HG02588 (cell line): ENCODE results near the gene UMODL1.

Experiments used
- ATAC-seq: cut with Tn5 transposase; IDR thresholded peaks from one replicate; pipeline ENCODE4 v1.9.1; 2021; ENCODE audit warnings: mild to moderate bottlenecking, moderate library complexity; ENCODE audit not compliant: unreplicated experiment

Gene UMODL1

DNA sequence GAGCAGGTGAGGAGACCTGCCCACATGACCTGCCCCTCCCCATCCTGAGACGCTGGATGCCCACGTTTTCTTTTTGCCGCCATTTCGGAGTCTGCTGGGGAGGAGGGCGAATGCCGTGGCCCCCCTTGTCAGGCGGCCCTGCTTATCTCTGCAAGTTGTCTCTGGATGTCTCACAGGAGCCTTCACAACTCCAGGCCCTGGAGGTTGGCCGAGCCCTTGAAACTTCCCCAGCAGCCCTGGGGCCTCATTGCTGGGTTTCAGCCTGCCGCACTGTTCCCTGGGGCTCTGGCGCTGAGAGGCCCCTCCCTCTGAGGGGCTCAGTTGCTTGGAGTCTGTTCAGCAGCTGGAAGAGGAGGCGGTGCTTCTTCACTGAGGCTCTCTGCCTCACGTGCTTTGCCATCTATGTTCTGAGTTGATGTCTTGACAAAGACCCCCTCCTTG lies 31.2 kb upstream of the UMODL1 start:
- no peak for ATAC-seq

DNA sequence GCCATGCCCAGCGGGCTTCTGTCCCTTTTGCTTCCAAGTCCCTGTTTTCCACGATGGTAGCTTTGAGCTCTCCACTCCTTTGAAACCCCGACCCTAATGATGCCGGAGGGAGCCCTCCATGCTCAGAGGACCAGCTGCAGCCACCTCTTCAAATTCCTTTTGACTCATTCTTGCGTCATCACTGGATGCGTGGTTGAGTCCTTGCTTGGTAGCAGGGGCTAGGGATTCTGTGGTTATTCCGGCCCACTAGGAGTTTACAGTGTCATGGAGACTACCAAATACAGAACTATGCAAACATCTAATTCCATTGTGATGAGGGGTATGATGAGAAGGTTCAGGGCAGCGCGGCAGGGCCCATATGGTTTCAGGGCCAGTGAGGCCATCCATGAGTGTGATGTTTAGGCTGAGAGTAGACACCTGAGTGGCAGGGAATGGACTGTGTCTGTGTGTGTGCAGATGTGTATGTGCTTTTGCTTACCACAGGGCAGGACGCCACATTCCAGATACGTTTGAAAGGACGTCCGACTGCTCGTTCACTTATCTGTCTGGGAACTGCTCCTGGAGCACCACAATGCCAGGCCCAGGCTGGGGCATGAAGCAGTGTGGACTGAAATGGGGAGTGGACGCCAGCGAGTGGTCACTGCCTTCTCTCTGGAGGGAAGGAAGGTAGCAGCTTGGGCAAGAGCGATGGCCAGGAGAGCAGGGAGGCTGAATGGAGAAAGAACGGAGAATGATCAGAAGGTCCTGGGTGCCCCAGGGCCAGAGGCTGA lies 30.5 kb upstream of the UMODL1 start:
- ATAC-seq: no peak

DNA sequence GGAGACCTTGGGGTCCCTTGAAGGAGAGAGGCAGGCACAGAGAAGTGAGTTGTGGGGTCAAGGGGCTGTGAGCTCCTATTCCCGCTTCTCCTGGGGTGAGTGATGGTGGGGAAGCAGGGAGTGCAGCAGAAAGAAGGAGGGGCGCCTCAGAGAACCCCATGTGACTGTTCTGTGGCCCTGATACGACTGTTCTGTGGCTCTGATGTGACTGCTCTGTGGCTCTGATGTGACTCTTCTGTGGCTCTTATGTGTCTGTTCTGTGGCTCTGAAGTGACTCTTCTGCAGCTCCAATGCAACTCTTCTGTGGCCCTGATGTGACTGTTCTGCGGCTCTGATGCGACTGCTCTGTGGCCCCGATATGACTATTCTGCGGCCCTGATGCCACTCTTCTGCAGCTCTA lies 29.9 kb upstream of the UMODL1 start:
- no peak for ATAC-seq

DNA sequence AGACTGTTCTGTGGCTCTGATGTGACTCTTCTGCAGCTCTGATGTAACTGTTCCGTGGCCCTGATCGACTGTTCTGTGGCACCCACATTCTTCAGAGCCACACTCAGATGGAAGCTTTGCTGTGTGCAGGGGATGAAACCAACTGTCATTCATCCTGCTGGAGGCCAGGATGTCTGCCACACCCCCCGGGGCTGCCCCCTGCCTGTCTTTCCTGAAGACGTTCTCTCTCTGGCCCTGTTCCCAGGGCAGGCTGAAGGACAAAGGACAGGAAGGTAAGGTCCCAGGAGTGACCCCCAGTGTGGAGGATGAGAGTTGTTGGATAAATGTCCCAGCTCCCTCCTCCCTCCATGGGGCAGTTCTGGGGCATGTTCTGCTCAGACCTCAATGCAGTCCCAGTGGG lies 29.4 kb upstream of the UMODL1 start:
- no peak for ATAC-seq

DNA sequence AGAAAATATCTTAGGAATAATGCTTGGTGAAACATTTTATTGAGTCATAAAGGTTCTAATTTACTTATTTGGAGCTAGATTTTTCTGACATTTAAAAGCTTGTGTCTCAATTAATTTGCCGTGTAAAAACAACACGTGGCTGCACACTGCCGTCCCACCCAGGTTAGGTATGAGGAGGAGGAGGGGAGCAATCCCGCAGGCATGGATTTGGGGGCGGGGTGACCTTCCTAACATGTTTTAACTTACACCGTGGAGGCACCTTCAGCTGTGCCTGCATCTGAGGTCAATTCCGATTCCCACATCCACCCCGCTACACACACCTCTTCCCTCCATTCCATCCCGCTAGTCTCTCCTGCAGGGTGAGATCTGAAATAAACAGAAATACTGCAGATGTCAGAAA lies 28.5 kb upstream of the UMODL1 start:
- no peak for ATAC-seq

DNA sequence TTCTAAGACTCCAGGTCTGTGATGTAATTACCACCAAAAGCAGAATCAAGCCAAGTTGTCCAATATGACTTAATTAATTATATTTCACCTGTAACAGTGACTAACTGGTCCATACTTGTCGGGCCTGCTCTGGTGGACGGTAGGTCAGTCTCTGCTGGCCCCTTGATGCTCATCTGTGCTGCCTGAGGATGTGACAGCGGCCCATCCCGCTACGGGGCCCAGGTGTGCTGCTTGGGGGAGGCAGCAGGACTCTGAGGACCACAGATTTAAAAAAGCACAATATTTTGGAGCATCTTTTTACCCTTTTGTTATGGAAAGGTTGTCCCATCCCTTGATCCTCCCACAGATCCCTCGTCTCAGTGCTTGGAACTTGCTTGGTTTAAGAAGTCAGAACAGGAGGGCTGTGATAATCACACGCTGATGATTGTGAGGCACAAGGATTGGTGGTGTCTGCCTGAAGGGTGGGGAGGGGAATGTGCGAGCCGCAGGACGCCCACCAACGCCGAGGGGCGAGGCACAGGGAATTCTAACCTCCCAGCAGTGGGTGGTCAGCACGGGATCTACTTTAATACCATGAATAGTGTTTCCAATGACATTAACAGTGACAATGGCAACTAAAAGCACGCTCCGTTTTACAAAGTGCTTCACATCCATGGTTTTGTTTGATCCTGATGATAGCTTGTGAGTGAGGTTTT lies 27.8 kb upstream of the UMODL1 start:
- no peak for ATAC-seq

DNA sequence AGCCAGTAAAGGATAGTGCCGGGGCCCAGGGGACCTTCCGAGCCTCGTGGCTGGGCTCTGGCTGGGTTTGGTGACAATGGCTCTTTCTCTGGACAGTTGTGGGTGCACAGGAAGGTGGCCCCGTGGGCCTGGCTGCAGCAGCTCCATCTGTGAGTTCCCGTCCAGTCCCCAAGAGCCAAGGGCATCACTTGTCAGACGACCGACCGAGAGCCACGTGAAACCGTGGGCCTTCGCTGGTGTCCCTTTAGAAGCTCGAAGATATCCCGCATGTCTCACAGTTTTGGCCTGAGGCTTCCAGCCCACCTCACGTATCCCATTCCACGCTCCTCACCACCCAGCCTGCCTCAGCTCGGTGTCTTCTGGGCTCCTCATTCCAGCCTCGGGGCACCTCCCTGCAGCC lies 27.2 kb upstream of the UMODL1 start:
- no peak for ATAC-seq

DNA sequence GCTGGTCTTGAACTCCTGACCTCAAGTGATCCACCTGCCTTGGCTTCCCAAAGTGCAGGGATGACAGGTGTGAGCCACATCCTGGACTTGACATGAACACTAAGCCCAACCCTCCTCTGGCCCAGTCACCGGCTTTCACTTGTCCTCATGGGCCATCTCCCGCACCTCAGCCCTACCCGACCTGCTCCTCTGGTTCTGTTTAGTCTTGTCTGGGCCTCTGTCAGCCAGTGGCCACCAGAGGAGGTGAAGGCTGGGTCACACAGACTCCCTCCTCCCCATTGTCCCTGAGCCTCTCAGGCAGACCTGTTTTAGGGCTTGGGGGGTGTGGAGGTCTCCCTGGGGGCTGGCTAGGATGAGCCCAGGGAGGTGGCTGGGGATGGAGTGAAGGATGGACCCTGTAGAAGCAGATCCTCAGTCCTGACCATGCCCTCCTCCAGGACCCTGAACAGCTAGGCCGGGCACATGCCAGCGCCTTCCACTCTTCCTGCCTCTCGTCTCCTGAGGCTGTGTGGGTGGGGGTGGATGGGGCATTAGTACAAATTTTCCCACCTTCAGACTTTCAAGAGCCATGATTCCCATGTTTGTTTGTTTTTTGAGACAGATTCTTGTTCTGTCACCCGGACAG lies 26.1 kb upstream of the UMODL1 start:
- no peak for ATAC-seq

DNA sequence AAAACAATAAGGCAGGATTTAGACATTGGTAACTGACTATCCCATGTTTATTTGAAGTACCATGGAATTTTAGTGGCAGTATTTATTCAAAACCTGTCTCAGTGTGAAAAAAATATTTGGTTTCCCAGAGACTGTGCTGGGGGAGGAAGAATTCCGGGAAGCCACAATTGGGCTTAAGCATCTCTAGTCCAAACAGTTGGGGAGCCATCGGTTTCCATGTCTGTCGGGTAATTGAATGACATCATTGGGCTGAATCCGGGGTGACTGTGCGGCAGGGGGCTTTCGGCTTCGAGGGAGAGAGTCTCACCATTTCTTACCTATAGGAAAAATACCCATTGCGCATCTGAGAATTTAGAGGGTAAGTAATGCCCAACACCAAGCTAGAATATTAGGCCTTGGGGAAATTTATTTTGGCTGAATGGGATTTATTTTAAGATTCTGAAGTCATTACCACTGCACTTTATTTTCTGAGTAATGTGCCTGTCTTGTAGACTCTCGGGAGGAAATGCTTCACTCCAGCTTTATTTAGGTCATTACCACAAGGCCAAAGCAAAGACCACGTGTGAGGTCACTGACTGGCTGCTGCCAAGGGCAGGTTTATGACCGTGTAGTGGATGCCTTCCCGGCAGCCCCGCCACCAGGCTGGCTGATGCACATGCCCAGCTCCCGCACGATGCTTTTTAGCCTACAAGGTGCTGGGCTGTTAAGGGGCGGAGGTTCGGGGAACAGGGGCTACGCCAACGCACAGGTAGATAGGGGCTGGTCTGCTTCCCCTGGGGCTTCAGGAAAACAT lies 23.1 kb upstream of the UMODL1 start:
- ATAC-seq: no peak

DNA sequence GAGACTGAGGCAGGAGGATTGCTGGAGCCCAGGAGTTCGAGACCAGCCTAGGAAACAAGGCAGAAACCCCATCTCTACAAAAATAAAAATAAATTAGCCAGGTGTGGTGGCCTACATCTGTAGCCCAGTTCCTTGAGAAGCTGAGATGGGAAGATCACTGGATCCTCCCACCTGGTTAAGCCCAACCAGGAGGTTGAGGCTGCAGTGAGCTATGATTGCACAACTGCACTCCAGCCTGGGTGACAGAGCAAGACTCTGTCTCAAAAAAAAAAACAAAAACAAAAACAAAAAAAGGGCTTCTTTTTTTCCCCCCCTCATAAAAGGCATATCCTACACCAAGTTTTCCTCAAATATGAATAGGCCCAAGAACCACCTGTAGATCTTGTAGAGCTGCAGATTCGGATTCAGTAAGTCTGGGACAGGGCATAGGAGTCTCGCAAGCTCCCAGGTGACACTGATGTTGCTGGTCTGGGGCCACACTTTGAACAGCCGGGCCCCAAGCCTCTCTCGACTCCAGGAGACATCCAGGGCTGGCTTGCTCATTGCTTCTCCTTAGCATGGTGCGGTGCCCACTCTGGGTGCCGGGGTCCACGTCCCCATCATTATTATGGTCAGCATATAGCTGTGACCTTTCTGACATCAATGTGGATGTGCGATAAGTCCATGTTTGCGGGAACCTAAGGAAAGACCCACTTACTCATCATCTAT lies 22.1 kb upstream of the UMODL1 start:
- no peak for ATAC-seq

DNA sequence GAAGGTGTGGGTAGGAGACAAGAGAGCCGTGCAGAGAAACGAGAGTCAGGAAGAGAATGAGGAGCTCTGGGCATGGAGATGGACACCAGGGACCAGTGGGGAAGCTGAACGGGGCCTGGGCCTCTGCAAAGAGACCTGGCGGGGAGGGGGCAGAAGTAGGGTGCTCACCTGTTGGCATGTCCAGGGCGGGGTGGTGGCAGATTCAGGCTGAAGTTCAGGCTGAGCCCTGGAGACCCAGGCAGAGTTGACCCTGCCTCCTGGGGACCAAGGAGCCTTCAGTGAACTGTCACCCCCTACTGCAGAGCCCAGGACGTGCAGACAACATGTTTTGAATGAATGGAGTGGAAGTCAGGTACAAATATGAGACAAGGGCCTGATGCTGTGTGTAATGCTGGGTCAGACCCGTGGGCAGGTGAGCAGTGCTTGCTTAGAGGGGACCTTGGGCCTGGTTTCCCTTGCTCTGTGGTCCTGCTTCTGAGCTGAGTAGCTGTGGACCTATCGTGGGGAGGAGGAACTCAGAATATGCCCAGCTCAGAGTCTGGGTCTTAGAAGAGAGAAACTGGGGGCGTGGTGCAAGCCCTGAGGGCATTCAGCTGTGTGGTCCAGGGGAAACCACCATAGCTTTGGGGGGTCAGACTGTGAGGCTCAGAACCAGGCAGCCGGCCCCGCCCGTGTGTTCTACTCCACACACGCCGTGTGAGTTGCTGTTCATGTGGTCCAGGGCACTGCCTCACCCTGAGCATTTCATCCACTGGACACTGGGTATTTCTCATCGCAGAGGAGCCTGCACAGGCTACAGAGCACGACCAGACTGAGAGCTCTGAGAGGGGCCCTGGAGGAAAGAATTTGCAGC lies 21.3 kb upstream of the UMODL1 start:
- no peak for ATAC-seq

DNA sequence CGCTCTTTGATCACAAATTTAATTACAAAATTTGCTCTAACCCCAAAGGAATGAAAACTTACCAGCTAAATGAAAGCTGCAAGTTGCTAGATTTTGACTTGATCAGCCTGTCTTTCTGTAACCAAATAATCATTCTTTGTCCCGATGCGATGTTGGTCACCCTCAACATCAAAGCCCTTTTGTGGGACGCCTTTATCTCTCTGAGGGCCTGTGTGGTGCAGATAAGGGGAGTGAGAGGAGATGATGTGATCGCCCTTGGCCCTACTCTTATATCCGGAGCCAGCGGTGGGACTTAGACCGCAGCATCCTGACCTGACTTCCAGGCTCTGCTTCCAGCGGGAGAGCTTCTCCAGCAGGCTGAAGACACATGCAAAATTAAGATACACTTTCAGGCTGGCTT lies 19.3 kb upstream of the UMODL1 start:
- no peak for ATAC-seq

DNA sequence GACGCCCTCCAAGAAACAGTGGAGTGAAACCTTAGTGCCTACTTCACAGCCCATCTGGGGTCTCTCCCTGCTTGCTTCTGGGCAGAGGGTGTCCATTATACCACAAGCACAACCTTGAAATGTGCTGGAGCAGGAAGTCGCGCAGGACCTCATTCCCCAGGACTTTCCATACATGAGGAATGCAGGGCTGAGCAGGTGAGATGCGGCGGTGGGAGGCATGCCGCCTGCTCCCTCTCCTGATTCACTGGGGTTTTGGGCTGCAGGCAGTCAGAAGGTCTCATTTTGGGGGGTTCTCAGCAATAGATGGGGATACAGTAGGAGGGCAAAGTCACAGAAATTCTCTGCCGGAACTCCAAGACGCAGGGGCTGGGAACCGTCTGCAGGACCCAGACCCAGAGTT lies 15.7 kb upstream of the UMODL1 start:
- ATAC-seq: no peak

DNA sequence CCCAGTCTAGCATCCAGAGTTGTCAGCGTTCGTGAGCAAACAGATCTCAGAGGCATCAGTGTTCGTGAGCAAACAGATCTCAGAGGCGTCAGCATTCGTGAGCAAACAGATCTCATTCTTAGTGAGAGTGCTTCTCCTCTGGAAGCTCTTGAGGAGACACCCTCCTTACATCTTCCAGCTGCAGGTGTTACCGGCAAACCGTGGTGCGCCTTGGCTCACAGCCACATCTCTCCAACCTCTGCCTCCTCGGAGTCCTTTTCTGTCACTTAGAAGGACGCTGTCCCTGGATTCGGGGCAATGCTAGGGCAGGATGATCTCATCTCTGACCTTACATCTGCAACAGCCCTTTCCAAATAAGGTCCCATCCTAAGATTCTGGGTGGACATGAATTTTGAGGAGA lies 14.6 kb upstream of the UMODL1 start:
- no peak for ATAC-seq

DNA sequence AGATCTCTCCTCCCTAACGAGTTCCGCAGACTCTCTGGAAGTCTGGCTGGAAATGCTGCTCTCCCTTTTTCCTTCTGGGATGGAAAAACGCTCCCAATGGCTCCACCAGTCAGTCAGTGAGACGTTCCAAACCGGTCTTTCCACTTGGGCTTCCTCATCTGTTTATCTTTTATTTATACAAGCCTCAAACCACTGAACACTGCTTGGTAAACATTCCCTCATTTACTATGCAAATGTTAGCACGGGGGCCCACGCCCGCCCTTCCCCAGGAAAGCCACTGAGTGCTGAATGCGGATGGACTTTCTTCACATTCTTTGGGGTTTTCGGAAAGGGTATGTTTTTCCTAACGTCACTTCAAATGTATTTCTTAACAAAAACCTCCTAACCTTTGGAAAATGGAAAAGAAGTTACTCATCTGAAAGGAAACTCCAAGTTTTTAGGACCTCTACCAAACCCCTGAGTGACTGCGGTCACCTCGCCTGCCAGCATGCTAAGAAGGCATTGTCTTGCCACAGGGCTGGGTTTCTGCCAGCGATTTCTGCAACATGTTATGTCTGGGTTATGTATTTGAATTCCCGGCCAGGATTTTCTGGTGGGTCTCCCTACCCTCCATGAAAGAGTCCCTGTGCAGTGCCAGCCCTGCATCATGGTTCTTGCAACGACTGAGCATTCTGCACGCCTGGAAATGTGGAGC lies 14.0 kb upstream of the UMODL1 start:
- no peak for ATAC-seq

DNA sequence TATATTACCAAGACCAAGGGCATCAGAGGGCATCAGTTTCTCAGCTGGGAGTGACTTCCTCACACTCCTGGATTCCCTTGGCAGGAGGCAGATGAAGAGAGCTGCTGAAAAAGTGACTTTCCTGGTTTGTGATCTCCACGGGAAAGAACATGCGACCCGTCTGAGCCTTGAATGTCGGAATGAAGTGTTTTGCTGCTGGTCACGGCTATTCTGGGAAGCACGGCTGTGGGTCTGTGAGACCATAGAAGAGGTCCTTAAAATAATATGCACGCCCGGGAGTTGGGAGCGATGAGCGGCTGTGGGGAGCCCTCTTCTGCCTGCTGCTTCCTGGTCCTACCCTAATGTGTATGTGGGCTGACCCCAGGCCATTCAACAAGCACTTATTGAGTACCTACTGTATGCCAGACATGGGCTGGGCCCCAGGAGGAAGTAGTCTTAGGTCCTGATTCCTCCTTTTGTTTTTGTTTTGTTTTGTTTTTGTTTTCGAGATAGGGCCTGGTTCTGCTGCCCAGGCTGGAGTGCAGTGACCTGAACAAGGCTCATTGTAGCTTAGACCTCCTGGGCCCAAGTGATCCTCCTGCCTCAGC lies 13.2 kb upstream of the UMODL1 start:
- ATAC-seq: no peak

DNA sequence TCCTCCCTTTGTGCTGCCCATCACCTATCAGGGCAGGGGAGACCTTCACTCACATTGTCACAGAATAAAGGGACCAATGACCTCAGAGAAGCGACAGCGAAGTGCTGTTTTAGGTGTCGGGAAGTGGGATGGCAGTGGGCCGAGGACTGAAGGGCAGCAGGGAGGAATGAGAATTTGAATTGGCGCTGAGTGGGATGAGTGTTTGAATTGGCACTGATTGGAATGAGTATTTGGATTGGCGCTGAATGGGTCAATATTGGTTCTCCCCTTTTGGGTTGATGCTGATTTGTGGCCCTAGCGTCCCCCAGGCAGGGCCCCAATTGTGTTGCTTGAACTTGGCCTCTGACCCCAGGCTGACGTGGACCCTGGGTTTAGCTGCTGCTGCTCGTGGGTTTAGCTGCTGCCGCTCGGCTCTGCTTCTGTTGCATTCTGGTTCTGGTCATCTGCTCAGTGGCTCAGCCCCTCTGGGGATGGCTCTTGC lies 12.4 kb upstream of the UMODL1 start:
- no peak for ATAC-seq

DNA sequence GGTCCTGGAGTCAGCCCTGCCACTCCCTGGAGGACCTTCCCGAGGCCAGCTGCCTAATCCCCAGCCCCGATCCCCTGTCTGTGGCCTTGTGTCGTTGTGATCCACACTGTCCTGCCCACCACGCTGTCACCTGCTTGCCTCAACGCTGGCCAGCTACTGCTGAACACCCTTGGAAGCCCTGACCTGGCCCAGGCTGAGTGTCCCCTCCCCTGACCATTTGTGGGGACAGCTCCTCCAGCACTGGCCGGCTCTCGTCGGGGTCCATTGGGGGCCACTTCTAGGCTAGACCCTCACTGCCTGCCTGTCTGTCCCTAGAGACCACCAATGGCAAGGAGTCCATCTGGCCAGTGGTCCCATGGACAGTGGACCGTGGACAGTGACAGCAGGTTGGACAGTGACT lies 12.0 kb upstream of the UMODL1 start:
- no peak for ATAC-seq

DNA sequence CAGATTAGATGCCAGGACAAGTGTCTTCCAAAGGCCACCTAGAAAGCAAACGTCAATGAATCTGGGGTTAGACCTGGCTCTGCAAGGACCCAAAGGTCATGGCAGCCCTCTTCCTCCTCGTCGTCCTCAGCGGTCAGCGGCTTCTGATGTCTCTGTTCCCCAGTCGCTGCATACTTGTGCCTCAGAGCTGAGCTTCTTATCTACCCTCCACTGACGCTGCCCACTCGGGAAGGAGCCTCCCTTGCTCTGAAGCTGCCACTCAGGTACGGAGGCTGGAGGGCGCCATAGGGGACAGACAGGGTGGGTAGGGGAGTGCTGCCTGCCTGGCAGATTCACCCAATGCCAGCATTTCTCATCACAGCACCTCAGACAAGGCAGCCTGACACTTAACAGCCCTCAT lies 11.4 kb upstream of the UMODL1 start:
- ATAC-seq: no peak
